ENCODE data around the gene ENKD1. TPM values are rescaled to one million over a fixed set of nuclear protein-coding genes. Genes with fewer than 3 reads are reported as not detected.
A peak's percentile ranks its signal among the peaks of the same experiment; 100 is the strongest.

Gene ENKD1
- total and polyA plus RNA-seq, 5 experiments from 2014 or later, result 1.5 to 8.4 (median 2.8) TPM

- Mint-ChIP-seq H3K36me3 (peaks cover 0 to 15% (median 6%) of the 10 kb centered on the region in 3 donors), H3K9me3 (no peaks in the 10 kb centered on the region), H3K4me1 (peaks cover 9 to 49% (median 28%) of the 10 kb centered on the region in 4 donors), H3K27ac (peak within 1 kb of the TSS; percentile 91 to 99 (median 97)), H3K27me3 (no peaks in the 10 kb centered on the region), H3K4me3 (peak within 1 kb of the TSS; percentile 88 to 97 (median 94))
- peak; percentile 59 to 61 for ATAC-seq
- peak in 9 of 10 donors; percentile 86 to 95 (median 93) for DNase-seq
- POLR2A ChIA-PET, result interaction anchor here (0.5 to 6.6 kb wide), 17 partner anchors 9 to 179 kb away, joined by 3 to 82 read pairs (median 4); partner anchors contain the start of genes ATP6V0D1, CARMIL2, CTCF and GFOD2
Measured at GRCh38 chr16:67659675-67660563, 6.6 kb downstream of the ENKD1 start, which contains the start of gene ACD. ACD (minus strand) TSS chr16:67660260; CDS start chr16:67660220, 40 bp downstream.

DNA sequence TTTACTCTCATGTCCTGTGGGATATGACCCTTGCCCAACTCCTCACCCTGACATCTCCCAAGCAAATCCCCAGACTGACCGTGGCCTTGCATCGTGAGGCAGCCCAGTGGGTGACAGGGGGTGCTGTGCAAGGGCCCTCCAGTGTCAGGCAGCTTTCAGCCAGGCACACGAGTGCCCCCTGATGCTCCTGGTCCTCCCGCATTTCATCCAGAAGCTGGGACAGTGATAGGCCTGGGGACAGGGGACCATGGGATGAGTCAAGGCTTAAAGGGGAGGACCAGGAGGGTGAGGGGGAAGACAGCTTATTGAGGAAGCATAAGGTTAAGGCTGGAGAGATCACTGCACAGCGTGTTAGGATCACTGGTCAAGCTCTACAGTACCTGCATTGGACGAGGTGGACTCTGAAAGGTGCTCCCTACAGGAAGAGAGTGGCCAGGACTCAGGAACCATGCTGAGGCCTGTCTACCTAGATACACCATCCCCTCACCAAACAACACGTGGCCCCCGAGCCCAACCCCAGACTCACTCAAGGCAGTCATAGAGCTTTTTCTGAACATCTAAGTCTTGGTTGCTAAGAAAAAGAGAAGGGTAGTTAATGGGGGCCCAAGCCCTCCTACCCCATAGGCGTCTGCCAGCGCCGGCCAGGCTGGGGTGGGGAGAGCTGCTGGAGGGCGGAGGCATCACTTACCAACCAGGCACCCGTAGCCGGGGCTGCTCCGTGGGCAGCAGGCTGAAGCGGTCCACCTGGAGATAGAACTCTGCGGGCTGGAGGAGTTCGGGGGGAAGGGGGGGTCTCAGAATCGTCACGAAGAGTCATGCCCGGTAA is 7.5 kb downstream of the ENKD1 start:
- Mint-ChIP-seq H3K27me3 (no peaks in the 10 kb centered on the region), H3K9me3 (no peaks in the 10 kb centered on the region), H3K4me1 (peaks cover 8 to 43% (median 28%) of the 10 kb centered on the region in 4 donors), H3K27ac (peak overlapping the region in 9 of 10 donors; percentile 29 to 98 (median 90)), H3K4me3 (peak overlapping the region; percentile 88 to 97 (median 94)), H3K36me3 (peaks cover 0 to 22% (median 6%) of the 10 kb centered on the region in 3 donors)
- POLR2A ChIA-PET, result interaction anchor here (0.5 to 6.6 kb wide), 10 partner anchors 13 to 180 kb away, joined by 3 to 82 read pairs (median 6); partner anchors contain the start of genes CARMIL2 and CTCF
- no peak for ATAC-seq
- DNase-seq, result no peak

DNA sequence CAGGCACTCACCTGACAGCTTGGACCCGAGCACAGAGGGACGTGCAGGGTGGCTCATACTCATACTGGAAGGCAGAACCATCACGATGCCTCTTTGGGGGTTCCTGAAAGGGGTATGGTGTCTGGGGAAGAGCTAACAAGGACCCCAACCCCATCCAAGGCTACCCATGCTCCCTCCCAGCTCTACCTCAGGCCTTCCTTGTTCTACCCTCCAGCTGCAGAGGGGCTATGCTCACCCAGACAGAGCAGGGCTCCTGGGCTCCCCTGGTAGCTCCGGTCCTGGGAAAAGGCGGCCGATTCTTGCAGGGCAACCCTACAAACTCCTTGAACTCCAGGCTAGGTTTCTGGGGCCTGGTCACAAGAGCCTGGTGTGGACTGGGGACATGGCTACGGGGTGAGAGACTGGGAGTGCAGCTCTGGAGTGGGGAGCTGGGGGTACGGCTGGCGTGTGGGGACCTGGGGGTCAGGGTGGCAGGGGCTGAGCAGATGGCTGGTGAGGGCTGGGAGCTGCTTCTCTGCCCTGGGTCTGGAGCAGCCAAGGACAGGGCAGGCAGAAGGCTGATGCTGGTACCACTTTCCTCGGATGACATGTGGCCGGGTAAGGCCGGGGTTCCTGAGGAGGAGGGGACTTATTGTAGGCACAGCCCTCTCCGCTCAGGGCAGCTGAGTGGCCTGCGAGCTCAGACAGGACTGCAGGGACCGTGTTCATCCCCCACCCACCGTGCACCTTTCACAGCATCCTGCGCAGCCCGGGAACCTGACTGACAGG is 8.6 kb downstream of the ENKD1 start:
- H3K27me3 Mint-ChIP-seq, result no peaks in the 10 kb centered on the region
- POLR2A ChIA-PET, result interaction anchor here (2.0 to 6.6 kb wide), 4 partner anchors 12 to 120 kb away, joined by 6 to 82 read pairs (median 22); partner anchors contain the start of genes CARMIL2 and CTCF
- peak overlapping the region in 4 of 10 donors; percentile 15 to 96 (median 64) for H3K4me3 Mint-ChIP-seq
- no peak for ATAC-seq
- no peaks in the 10 kb centered on the region for H3K9me3 Mint-ChIP-seq
- H3K4me1 Mint-ChIP-seq, result peaks cover 8 to 40% (median 28%) of the 10 kb centered on the region in 4 donors
- peak overlapping the region in 6 of 10 donors; percentile 7 to 60 (median 38) for H3K27ac Mint-ChIP-seq
- peaks cover 0 to 22% (median 6%) of the 10 kb centered on the region in 3 donors for H3K36me3 Mint-ChIP-seq
- peak in 1 of 10 donors; percentile 62 for DNase-seq

GRCh38 chr16:67657017-67657608 is 9.4 kb downstream of the ENKD1 start:
- DNase-seq (peak in 1 of 10 donors; percentile 50), ATAC-seq (no peak)
- no peaks in the 10 kb centered on the region for H3K9me3 Mint-ChIP-seq
- H3K36me3 Mint-ChIP-seq, result peaks cover 0 to 25% (median 6%) of the 10 kb centered on the region in 3 donors
- H3K4me1 Mint-ChIP-seq, result peaks cover 8 to 41% (median 29%) of the 10 kb centered on the region in 4 donors
- H3K4me3 Mint-ChIP-seq, result peak overlapping the region in 3 of 10 donors; percentile 24 to 45 (median 45)
- POLR2A ChIA-PET, result interaction anchor here (2.0 to 6.6 kb wide), 2 partner anchors 11 to 119 kb away, joined by 6 to 82 read pairs; partner anchors contain the start of gene CARMIL2
- H3K27ac Mint-ChIP-seq, result peak overlapping the region in 3 of 10 donors; percentile 11 to 33 (median 22)
- H3K27me3 Mint-ChIP-seq, result no peaks in the 10 kb centered on the region

- ATAC-seq, result no peak
- H3K27ac Mint-ChIP-seq, result peak overlapping the region in 3 of 10 donors; percentile 11 to 47 (median 13)
- no peaks in the 10 kb centered on the region for H3K27me3 Mint-ChIP-seq
- peaks cover 8 to 43% (median 28%) of the 10 kb centered on the region in 4 donors for H3K4me1 Mint-ChIP-seq
- DNase-seq, result no peak
- POLR2A ChIA-PET, result interaction anchor here (0.7 to 6.6 kb wide), 3 partner anchors 10 to 135 kb away, joined by 3 to 82 read pairs (median 3); partner anchors contain the start of gene CARMIL2
- H3K9me3 Mint-ChIP-seq, result no peaks in the 10 kb centered on the region
- peaks cover 0 to 31% (median 6%) of the 10 kb centered on the region in 3 donors for H3K36me3 Mint-ChIP-seq
- peak overlapping the region in 2 of 10 donors; percentile 24 to 45 for H3K4me3 Mint-ChIP-seq
Measured at GRCh38 chr16:67656344-67657016, 10.1 kb downstream of the ENKD1 start.

GRCh38 chr16:67655363-67655762 is 11.2 kb downstream of the ENKD1 start:
- Mint-ChIP-seq H3K36me3 (peaks cover 0 to 39% (median 9%) of the 10 kb centered on the region in 3 donors), H3K27me3 (no peaks in the 10 kb centered on the region), H3K9me3 (no peaks in the 10 kb centered on the region), H3K27ac (peak overlapping the region in 9 of 10 donors; percentile 0 to 87 (median 70)), H3K4me3 (peak overlapping the region in 1 of 10 donors; percentile 47), H3K4me1 (peaks cover 10 to 44% (median 24%) of the 10 kb centered on the region in 4 donors)
- POLR2A ChIA-PET, result interaction anchor here (1.4 to 6.6 kb wide), 2 partner anchors 9 to 134 kb away, joined by 3 to 82 read pairs; partner anchors contain the start of gene CARMIL2
- no peak for ATAC-seq
- DNase-seq, result no peak

- Mint-ChIP-seq H3K27ac (peak overlapping the region in 1 of 10 donors; percentile 11), H3K36me3 (peaks cover 0 to 46% (median 10%) of the 10 kb centered on the region in 3 donors), H3K9me3 (no peaks in the 10 kb centered on the region), H3K4me3 (no peak overlapping the region), H3K27me3 (no peaks in the 10 kb centered on the region), H3K4me1 (peaks cover 13 to 43% (median 23%) of the 10 kb centered on the region in 4 donors)
- POLR2A ChIA-PET, result no interaction called here
- DNase-seq (no peak), ATAC-seq (no peak)
Measured at GRCh38 chr16:67654403-67654911, 12.1 kb downstream of the ENKD1 start.

DNA sequence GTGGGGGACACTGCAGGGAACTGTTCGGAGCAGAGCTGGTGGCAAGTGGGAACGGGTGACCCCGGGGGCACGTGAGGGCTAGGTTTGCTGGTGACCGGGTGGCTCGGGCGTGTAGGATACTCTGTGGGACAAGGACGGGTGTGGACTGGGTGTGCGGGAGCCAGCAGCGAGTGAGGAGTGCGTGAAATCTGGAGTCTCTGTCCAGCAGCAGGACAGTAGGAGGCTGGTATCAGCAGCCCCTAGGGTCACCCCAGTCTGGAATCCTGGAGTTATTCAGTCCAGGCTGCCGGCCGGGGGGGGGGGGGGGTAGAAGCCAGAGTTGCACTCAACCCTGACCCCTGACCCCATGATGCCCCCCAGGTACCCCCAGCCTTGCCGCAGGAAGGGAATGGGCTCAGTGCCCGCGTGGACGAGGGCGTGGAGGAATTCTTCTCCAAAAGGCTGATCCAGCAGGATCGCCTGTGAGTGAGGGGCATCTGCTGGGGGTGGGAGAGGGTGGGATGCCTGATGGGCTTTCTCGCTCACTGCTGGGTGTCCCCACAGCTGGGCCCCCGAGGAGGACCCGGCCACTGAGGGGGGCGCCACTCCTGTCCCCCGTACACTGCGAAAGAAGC is 12.7 kb downstream of the ENKD1 start:
- no peak overlapping the region for H3K4me3 Mint-ChIP-seq
- peak overlapping the region in 3 of 10 donors; percentile 5 to 47 (median 11) for H3K27ac Mint-ChIP-seq
- DNase-seq (peak in 1 of 10 donors; percentile 55), ATAC-seq (no peak)
- H3K36me3 Mint-ChIP-seq, result peaks cover 0 to 51% (median 10%) of the 10 kb centered on the region in 3 donors
- no peaks in the 10 kb centered on the region for H3K9me3 Mint-ChIP-seq
- H3K4me1 Mint-ChIP-seq, result peaks cover 10 to 37% (median 19%) of the 10 kb centered on the region in 4 donors
- no peaks in the 10 kb centered on the region for H3K27me3 Mint-ChIP-seq
- POLR2A ChIA-PET, result no interaction called here

GRCh38 chr16:67653128-67653788 is 13.3 kb downstream of the ENKD1 start:
- H3K27ac Mint-ChIP-seq, result no peak overlapping the region
- no peak for DNase-seq
- peaks cover 7 to 34% (median 17%) of the 10 kb centered on the region in 4 donors for H3K4me1 Mint-ChIP-seq
- no peak overlapping the region for H3K4me3 Mint-ChIP-seq
- H3K27me3 Mint-ChIP-seq, result no peaks in the 10 kb centered on the region
- H3K9me3 Mint-ChIP-seq, result no peaks in the 10 kb centered on the region
- peaks cover 0 to 57% (median 10%) of the 10 kb centered on the region in 3 donors for H3K36me3 Mint-ChIP-seq
- no peak for ATAC-seq
- POLR2A ChIA-PET, result no interaction called here

Measured in naive thymus-derived CD8-positive, alpha-beta T cell (primary cell).